Measurements from ENCODE around the gene TASP1. TPM values are rescaled to one million over a fixed set of nuclear protein-coding genes. Genes with fewer than 3 reads are reported as not detected.
"Not testable (repeated sequence)": the region's sequence is repeated elsewhere in the genome, so short reads cannot be mapped to it uniquely, and the experiment has no call there.

Gene TASP1
- polyA plus RNA-seq, 3 donors = 2.3 to 3.3 (median 2.6) TPM

DNA sequence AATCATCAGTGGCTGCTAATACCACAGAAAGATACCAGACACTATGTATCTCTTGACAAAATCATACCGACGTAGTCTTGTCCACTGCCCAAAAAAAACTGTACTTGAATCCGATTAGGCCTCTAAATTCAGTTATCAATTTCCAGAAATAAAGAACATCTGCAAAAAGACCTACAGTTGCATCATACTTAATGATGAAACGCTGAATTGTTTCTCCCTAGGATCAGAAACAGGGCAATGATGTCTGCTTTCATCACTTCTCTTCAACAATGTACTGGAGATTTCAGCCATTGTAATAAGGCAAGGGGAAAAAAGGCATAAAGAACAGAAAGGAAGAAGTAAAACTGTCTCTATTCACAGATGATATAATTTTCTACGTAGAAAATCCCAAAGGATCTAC lies 152.0 kb downstream of the TASP1 start:
- no peak overlapping the region for H3K27ac ChIP-seq (ENCODE audit: low read depth in 1 of 2, low read length in 2 of 2)
- DNase-seq = no peak
- H3K4me3 ChIP-seq (replicated peaks in 1 of 3; ENCODE audit: low read depth in 2 of 3, low read length in 3 of 3) = no peak overlapping the region
- no peak overlapping the region for H2AFZ ChIP-seq (ENCODE audit: insufficient read depth, low read depth, low read length, poor library complexity, severe bottlenecking)
- 97% methylated on average over 3 of the region's 5 CpGs for WGBS (ENCODE audit: insufficient coverage)
- H3K4me1 ChIP-seq (ENCODE audit: control insufficient read depth in 1 of 2, insufficient read depth in 2 of 2, low read length in 2 of 2) = no peaks in the 10 kb centered on the region
- no peak overlapping the region for H3K27ac Mint-ChIP-seq
- H3K36me3 Mint-ChIP-seq = peaks cover 15 to 16% of the 10 kb centered on the region in 2 donors
- H4K20me1 ChIP-seq (ENCODE audit: insufficient read depth, low read length) = no peaks in the 10 kb centered on the region
- H3K27me3 Mint-ChIP-seq (ENCODE audit: low read depth in 3 of 3) = no peaks in the 10 kb centered on the region
- H3K9ac ChIP-seq (ENCODE audit: insufficient read depth, low read length, poor library complexity, severe bottlenecking) = no peak overlapping the region
- H3K4me2 ChIP-seq (replicated peaks; ENCODE audit: extremely low read depth, low read length, poor library complexity, severe bottlenecking) = no peak overlapping the region
- H3K27me3 ChIP-seq (ENCODE audit: control insufficient read depth in 2 of 2, insufficient read depth in 2 of 2, low read length in 2 of 2) = no peaks in the 10 kb centered on the region
- H3K4me1 Mint-ChIP-seq = no peaks in the 10 kb centered on the region
- H3K36me3 ChIP-seq (replicated peaks in 1 of 2; ENCODE audit: control insufficient read depth in 1 of 2, insufficient read depth in 2 of 2, low read length in 2 of 2) = peaks cover 6 to 18% of the 10 kb centered on the region in 2 donors
- TF ChIP-seq, protein P1, sequence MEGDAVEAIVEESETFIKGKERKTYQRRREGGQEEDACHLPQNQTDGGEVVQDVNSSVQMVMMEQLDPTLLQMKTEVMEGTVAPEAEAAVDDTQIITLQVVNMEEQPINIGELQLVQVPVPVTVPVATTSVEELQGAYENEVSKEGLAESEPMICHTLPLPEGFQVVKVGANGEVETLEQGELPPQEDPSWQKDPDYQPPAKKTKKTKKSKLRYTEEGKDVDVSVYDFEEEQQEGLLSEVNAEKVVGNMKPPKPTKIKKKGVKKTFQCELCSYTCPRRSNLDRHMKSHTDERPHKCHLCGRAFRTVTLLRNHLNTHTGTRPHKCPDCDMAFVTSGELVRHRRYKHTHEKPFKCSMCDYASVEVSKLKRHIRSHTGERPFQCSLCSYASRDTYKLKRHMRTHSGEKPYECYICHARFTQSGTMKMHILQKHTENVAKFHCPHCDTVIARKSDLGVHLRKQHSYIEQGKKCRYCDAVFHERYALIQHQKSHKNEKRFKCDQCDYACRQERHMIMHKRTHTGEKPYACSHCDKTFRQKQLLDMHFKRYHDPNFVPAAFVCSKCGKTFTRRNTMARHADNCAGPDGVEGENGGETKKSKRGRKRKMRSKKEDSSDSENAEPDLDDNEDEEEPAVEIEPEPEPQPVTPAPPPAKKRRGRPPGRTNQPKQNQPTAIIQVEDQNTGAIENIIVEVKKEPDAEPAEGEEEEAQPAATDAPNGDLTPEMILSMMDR (IDR thresholded peaks at IDR 0.05) = no peak
- H3K9me3 ChIP-seq (replicated peaks in 1 of 2; ENCODE audit: control insufficient read depth in 1 of 2, insufficient read depth in 1 of 2, low read length in 2 of 2) = peaks cover 4 to 7% of the 10 kb centered on the region in 2 donors
- no peaks in the 10 kb centered on the region for H3K79me2 ChIP-seq (ENCODE audit: insufficient read depth, low read length)
- H3K9me3 Mint-ChIP-seq = peaks cover 0 to 10% (median 3%) of the 10 kb centered on the region in 7 donors
- intact Hi-C loops (cut with micrococcal nuclease) = no loop called here
- H3K4me3 Mint-ChIP-seq = no peak overlapping the region

DNA sequence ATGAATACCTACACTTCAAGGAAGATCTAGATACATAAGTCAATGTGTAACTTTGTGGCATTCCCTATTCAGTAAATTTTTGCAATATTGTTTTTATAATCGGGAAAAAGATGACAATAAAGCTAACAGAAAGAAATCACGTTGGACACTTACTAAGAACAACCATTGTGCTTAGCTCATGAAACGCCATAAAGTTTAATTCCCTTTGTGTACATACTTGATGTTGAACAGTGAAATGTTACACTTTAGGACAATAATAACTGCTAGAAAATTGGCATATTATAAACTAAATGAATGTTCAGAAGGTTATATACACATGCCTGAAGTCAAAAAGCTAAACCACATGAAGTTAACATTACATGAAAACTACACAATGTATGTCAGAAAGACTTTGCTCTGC lies 153.2 kb downstream of the TASP1 start:
- no peaks in the 10 kb centered on the region for H3K4me1 ChIP-seq (ENCODE audit: control insufficient read depth in 1 of 2, insufficient read depth in 2 of 2, low read length in 2 of 2)
- H3K4me3 ChIP-seq (replicated peaks in 1 of 3; ENCODE audit: low read depth in 2 of 3, low read length in 3 of 3) = no peak overlapping the region
- no CpG with 5 or more reads among the region's 3 CpGs for WGBS (ENCODE audit: insufficient coverage)
- TF ChIP-seq, protein P1 (IDR thresholded peaks at IDR 0.05) = no peak
- Mint-ChIP-seq H3K4me3 (no peak overlapping the region), H3K4me1 (no peaks in the 10 kb centered on the region), H3K27me3 (ENCODE audit: low read depth in 3 of 3) (no peaks in the 10 kb centered on the region), H3K36me3 (peaks cover 18 to 19% of the 10 kb centered on the region in 2 donors), H3K9me3 (peaks cover 0 to 13% (median 5%) of the 10 kb centered on the region in 7 donors), H3K27ac (no peak overlapping the region)
- no peaks in the 10 kb centered on the region for H3K27me3 ChIP-seq (ENCODE audit: control insufficient read depth in 2 of 2, insufficient read depth in 2 of 2, low read length in 2 of 2)
- intact Hi-C loops (cut with micrococcal nuclease) = no loop called here
- H3K36me3 ChIP-seq (replicated peaks in 1 of 2; ENCODE audit: control insufficient read depth in 1 of 2, insufficient read depth in 2 of 2, low read length in 2 of 2) = peaks cover 6 to 22% of the 10 kb centered on the region in 2 donors
- H4K20me1 ChIP-seq (ENCODE audit: insufficient read depth, low read length) = no peaks in the 10 kb centered on the region
- H3K9me3 ChIP-seq (replicated peaks in 1 of 2; ENCODE audit: control insufficient read depth in 1 of 2, insufficient read depth in 1 of 2, low read length in 2 of 2) = peaks cover 4 to 7% of the 10 kb centered on the region in 2 donors
- H3K9ac ChIP-seq (ENCODE audit: insufficient read depth, low read length, poor library complexity, severe bottlenecking) = no peak overlapping the region
- H2AFZ ChIP-seq (ENCODE audit: insufficient read depth, low read depth, low read length, poor library complexity, severe bottlenecking) = no peak overlapping the region
- DNase-seq = no peak
- no peak overlapping the region for H3K4me2 ChIP-seq (replicated peaks; ENCODE audit: extremely low read depth, low read length, poor library complexity, severe bottlenecking)
- no peak overlapping the region for H3K27ac ChIP-seq (ENCODE audit: low read depth in 1 of 2, low read length in 2 of 2)
- H3K79me2 ChIP-seq (ENCODE audit: insufficient read depth, low read length) = no peaks in the 10 kb centered on the region

DNA sequence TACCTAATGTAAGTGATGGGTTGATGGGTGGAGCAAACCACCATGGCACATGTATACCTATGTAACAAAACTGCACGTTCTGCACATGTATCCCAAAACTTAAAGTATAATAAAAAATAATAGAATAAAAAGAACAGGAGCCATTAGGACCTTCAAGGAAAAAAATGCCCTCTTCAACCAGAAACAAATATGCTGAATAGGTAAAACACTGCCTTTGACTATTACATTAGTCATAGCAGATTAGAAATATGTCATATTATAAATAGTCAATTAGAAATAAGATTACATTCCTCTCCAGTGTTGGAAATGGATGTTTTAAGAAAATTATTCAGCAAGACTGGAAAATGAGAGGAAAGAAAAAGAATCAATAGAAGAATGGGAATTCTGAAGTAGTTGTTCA lies 153.7 kb downstream of the TASP1 start:
- H3K27me3 ChIP-seq (ENCODE audit: control insufficient read depth in 2 of 2, insufficient read depth in 2 of 2, low read length in 2 of 2); DNase-seq; H3K27ac Mint-ChIP-seq; H3K79me2 ChIP-seq (ENCODE audit: insufficient read depth, low read length); H3K9me3 ChIP-seq (replicated peaks in 1 of 2; ENCODE audit: control insufficient read depth in 1 of 2, insufficient read depth in 1 of 2, low read length in 2 of 2); H3K27me3 Mint-ChIP-seq (ENCODE audit: low read depth in 3 of 3); H3K27ac ChIP-seq (ENCODE audit: low read depth in 1 of 2, low read length in 2 of 2); H2AFZ ChIP-seq (ENCODE audit: insufficient read depth, low read depth, low read length, poor library complexity, severe bottlenecking); H3K9ac ChIP-seq (ENCODE audit: insufficient read depth, low read length, poor library complexity, severe bottlenecking); H3K4me3 Mint-ChIP-seq; H3K4me1 Mint-ChIP-seq; H3K4me3 ChIP-seq (replicated peaks in 1 of 3; ENCODE audit: low read depth in 2 of 3, low read length in 3 of 3); H3K4me2 ChIP-seq (replicated peaks; ENCODE audit: extremely low read depth, low read length, poor library complexity, severe bottlenecking); H3K4me1 ChIP-seq (ENCODE audit: control insufficient read depth in 1 of 2, insufficient read depth in 2 of 2, low read length in 2 of 2); intact Hi-C loops (cut with micrococcal nuclease); H4K20me1 ChIP-seq (ENCODE audit: insufficient read depth, low read length): not testable (repeated sequence)
- peaks cover 6 to 22% of the 10 kb centered on the region in 2 donors for H3K36me3 ChIP-seq (replicated peaks in 1 of 2; ENCODE audit: control insufficient read depth in 1 of 2, insufficient read depth in 2 of 2, low read length in 2 of 2)
- Mint-ChIP-seq H3K9me3 (peaks cover 0 to 13% (median 5%) of the 10 kb centered on the region in 7 donors), H3K36me3 (peaks cover 18 to 19% of the 10 kb centered on the region in 2 donors)
- WGBS (ENCODE audit: insufficient coverage) = no CpG with 5 or more reads among the region's 1 CpG
